ENCODE results near the gene SLC6A3. TPM values are rescaled to one million over a fixed set of nuclear protein-coding genes. Genes with fewer than 3 reads are reported as not detected.

Gene SLC6A3
- total and polyA plus RNA-seq, 4 donors, result 0.30 to 1.1 (median 0.90) TPM

DNA sequence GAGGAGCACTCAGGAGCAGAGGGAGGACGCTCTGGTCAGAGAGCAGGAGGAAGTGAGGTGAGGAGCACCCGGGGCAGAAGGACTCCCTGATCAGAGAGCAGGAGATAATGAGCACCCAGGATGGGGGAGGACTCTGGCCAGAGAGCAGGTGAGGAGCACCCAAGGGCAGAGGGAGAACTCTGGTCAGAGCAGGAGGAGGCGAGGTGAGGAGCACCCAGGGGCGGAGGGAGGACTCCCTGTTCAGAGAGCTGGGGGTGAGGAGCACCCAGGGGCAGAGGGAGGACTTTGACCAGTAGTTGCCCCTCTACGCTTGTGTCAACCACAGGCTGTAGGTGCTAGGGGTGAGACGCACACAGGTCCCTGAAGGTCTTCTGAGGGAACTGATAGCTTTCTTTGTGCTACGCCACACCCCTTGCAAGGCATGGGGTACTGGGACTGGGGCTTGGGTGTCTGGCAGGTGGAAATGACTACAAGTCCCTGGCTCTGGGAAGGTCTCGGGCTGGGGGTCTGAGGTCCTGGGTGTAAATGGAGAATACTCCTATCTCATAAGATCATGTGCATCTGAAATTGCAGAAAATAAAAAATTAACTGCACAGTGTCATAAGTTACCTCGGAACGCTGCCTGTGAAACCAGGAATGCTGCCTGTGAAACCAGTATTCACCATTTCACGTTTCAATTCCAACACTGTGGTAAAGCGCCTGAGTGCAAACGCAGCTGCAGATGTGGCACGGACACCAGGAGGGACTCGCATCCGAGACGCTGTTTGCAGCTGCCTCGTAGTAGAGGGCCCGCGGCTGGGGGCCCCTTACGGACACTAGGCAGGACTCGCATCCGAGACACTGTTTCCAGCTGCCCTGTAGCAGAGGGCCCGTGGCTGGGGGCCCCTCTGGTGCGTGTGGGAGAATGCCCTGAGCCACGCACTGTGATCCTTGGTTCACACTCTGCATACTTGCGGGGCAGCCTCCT lies 27.0 kb upstream of the SLC6A3 start:
- Histone ChIP-seq H3K4me3 (no peak overlapping the region), H3K9ac (ENCODE audit: insufficient read depth in 1 of 2, low read length in 2 of 2) (no peak overlapping the region), H3K27ac (ENCODE audit: low read depth in 1 of 2, low read length in 1 of 2) (no peak overlapping the region), H3K9me3 (ENCODE audit: control insufficient read depth in 4 of 4, insufficient read depth in 3 of 4, low read length in 3 of 4) (no peaks in the 10 kb centered on the region), H3K4me1 (ENCODE audit: control insufficient read depth in 5 of 5, insufficient read depth in 5 of 5, low read length in 5 of 5) (peaks cover 0 to 3% (median 0%) of the 10 kb centered on the region in 5 donors), H3K36me3 (ENCODE audit: control insufficient read depth in 4 of 4, insufficient read depth in 4 of 4, low read length in 4 of 4) (peaks cover 0 to 73% (median 29%) of the 10 kb centered on the region in 4 donors), H3K27me3 (ENCODE audit: control insufficient read depth in 3 of 3, insufficient read depth in 3 of 3, low read length in 2 of 3) (no peaks in the 10 kb centered on the region)
- ATAC-seq (ENCODE audit: insufficient read depth, low FRiP score), result no peak
- TF ChIP-seq, protein P1, sequence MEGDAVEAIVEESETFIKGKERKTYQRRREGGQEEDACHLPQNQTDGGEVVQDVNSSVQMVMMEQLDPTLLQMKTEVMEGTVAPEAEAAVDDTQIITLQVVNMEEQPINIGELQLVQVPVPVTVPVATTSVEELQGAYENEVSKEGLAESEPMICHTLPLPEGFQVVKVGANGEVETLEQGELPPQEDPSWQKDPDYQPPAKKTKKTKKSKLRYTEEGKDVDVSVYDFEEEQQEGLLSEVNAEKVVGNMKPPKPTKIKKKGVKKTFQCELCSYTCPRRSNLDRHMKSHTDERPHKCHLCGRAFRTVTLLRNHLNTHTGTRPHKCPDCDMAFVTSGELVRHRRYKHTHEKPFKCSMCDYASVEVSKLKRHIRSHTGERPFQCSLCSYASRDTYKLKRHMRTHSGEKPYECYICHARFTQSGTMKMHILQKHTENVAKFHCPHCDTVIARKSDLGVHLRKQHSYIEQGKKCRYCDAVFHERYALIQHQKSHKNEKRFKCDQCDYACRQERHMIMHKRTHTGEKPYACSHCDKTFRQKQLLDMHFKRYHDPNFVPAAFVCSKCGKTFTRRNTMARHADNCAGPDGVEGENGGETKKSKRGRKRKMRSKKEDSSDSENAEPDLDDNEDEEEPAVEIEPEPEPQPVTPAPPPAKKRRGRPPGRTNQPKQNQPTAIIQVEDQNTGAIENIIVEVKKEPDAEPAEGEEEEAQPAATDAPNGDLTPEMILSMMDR (IDR thresholded peaks at IDR 0.05; ENCODE audit: control extremely low read depth, extremely low read depth), result no peak
- DNase-seq, result no peak
- 94 to 95% methylated on average over 27 of the region's 27 CpGs for WGBS, 2 donors

DNA sequence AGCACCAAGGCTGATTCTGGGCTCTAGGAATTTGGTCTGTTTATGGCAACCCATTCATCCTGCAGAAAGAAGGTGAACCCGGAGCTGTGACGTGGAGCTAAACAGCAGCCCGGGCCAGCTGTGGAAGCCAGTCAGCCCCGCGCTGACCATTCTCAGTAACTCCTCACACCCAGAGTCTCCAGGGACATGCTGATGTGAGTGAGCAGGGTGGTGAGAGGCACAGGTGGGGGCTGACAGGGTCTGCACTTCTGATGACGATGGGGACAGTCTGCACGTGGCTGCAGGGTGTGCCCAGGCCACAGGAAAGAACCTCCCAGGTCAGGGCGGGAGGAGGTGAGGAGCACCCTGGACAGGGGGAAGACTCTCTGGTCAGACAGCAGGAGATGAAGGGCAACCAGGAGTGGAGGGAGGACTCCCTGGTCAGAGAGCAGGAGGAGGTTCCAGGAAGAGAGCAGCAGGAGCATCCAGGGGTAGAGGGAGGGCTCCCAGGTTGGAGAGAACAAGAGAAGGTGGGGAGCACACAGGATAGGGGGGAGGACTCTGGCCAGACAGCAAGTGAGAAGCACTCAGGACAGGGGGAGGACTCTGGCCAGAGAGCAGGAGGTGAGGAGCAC lies 26.1 kb upstream of the SLC6A3 start:
- peaks cover 0 to 71% (median 25%) of the 10 kb centered on the region in 4 donors for H3K36me3 ChIP-seq (ENCODE audit: control insufficient read depth in 4 of 4, insufficient read depth in 4 of 4, low read length in 4 of 4)
- DNase-seq (no peak), ATAC-seq (ENCODE audit: insufficient read depth, low FRiP score) (no peak)
- 92 to 93% methylated on average over 8 of the region's 8 CpGs for WGBS, 2 donors
- H3K4me1 ChIP-seq (ENCODE audit: control insufficient read depth in 5 of 5, insufficient read depth in 5 of 5, low read length in 5 of 5), result no peaks in the 10 kb centered on the region
- peaks cover 0 to 4% (median 0%) of the 10 kb centered on the region in 4 donors for H3K9me3 ChIP-seq (ENCODE audit: control insufficient read depth in 4 of 4, insufficient read depth in 3 of 4, low read length in 3 of 4)
- no peaks in the 10 kb centered on the region for H3K27me3 ChIP-seq (ENCODE audit: control insufficient read depth in 3 of 3, insufficient read depth in 3 of 3, low read length in 2 of 3)
- no peak overlapping the region for H3K9ac ChIP-seq (ENCODE audit: insufficient read depth in 1 of 2, low read length in 2 of 2)
- no peak overlapping the region for H3K4me3 ChIP-seq
- no peak overlapping the region for H3K27ac ChIP-seq (ENCODE audit: low read depth in 1 of 2, low read length in 1 of 2)
- TF ChIP-seq, protein P1 (IDR thresholded peaks at IDR 0.05; ENCODE audit: control extremely low read depth, extremely low read depth), result no peak

GRCh38 chr5:1470762-1471211 lies 25.5 kb upstream of the SLC6A3 start:
- Histone ChIP-seq H3K27ac (ENCODE audit: low read depth in 1 of 2, low read length in 1 of 2) (no peak overlapping the region), H3K36me3 (ENCODE audit: control insufficient read depth in 4 of 4, insufficient read depth in 4 of 4, low read length in 4 of 4) (peaks cover 2 to 71% (median 27%) of the 10 kb centered on the region in 4 donors), H3K27me3 (ENCODE audit: control insufficient read depth in 3 of 3, insufficient read depth in 3 of 3, low read length in 2 of 3) (no peaks in the 10 kb centered on the region), H3K9ac (ENCODE audit: insufficient read depth in 1 of 2, low read length in 2 of 2) (no peak overlapping the region), H3K4me3 (no peak overlapping the region), H3K9me3 (ENCODE audit: control insufficient read depth in 4 of 4, insufficient read depth in 3 of 4, low read length in 3 of 4) (peaks cover 0 to 4% (median 0%) of the 10 kb centered on the region in 4 donors), H3K4me1 (ENCODE audit: control insufficient read depth in 5 of 5, insufficient read depth in 5 of 5, low read length in 5 of 5) (no peaks in the 10 kb centered on the region)
- TF ChIP-seq, protein P1 (IDR thresholded peaks at IDR 0.05; ENCODE audit: control extremely low read depth, extremely low read depth), result no peak
- WGBS, 2 donors, result 78 to 89% methylated on average over 18 of the region's 18 CpGs
- no peak for ATAC-seq (ENCODE audit: insufficient read depth, low FRiP score)
- DNase-seq, result no peak

Data from lung (tissue), 12 donors.